IPS-15b (cell line): ENCODE data around the gene ZC3H13.

Experiments
- H3K27me3 ChIP-seq: one replicate; pipeline ENCODE4 v1.6.1; 2013; ENCODE audit warnings: low read length; ENCODE audit not compliant: control insufficient read depth, insufficient read depth
- H3K36me3 ChIP-seq: one replicate; pipeline ENCODE4 v1.6.1; 2013; ENCODE audit warnings: low read length; ENCODE audit not compliant: control insufficient read depth, insufficient read depth
- H3K4me1 ChIP-seq: one replicate; pipeline ENCODE4 v1.6.1; 2013; ENCODE audit warnings: mild to moderate bottlenecking, low read length; ENCODE audit not compliant: control insufficient read depth, insufficient read depth
- H3K4me3 ChIP-seq: one replicate; pipeline ENCODE4 v1.5.1; 2013; ENCODE audit warnings: low read depth, low read length
- H3K9ac ChIP-seq: one replicate; pipeline ENCODE4 v1.6.1; 2013; ENCODE audit warnings: low read depth, mild to moderate bottlenecking, low read length
- H3K9me3 ChIP-seq: one replicate; pipeline ENCODE4 v1.6.1; 2013; ENCODE audit warnings: mild to moderate bottlenecking, low read length; ENCODE audit not compliant: control insufficient read depth, insufficient read depth

The ZC3H13 gene

GRCh38 chr13:45931211-45931610 is 121.3 kb downstream of the ZC3H13 start:
- no peaks in the 10 kb centered on the region for H3K36me3 ChIP-seq
- no peaks in the 10 kb centered on the region for H3K9me3 ChIP-seq
- no peak overlapping the region for H3K9ac ChIP-seq
- H3K27me3 ChIP-seq: no peaks in the 10 kb centered on the region
- H3K4me1 ChIP-seq: no peaks in the 10 kb centered on the region
- no peak overlapping the region for H3K4me3 ChIP-seq

- Histone ChIP-seq H3K27me3 (no peaks in the 10 kb centered on the region), H3K9me3 (no peaks in the 10 kb centered on the region), H3K9ac (no peak overlapping the region)
Observed at GRCh38 chr13:45930177-45930576, 122.4 kb downstream of the ZC3H13 start.

GRCh38 chr13:45928843-45929242 is 123.7 kb downstream of the ZC3H13 start:
- H3K27me3 ChIP-seq: no peaks in the 10 kb centered on the region
- H3K9ac ChIP-seq: no peak overlapping the region
- H3K9me3 ChIP-seq: no peaks in the 10 kb centered on the region
- H3K4me1 ChIP-seq: peaks cover under 1% of the 10 kb centered on the region
- no peak overlapping the region for H3K4me3 ChIP-seq
- no peaks in the 10 kb centered on the region for H3K36me3 ChIP-seq

More at GRCh38 chr13:45930177-45930576, 122.4 kb downstream of the ZC3H13 start:
- Histone ChIP-seq H3K36me3 (no peaks in the 10 kb centered on the region), H3K4me1 (no peaks in the 10 kb centered on the region), H3K4me3 (no peak overlapping the region)

GRCh38 chr13:45928176-45928575 is 124.4 kb downstream of the ZC3H13 start:
- Histone ChIP-seq H3K4me1 (peaks cover 3% of the 10 kb centered on the region), H3K4me3 (no peak overlapping the region), H3K9me3 (no peaks in the 10 kb centered on the region), H3K36me3 (no peaks in the 10 kb centered on the region), H3K9ac (no peak overlapping the region), H3K27me3 (no peaks in the 10 kb centered on the region)

GRCh38 chr13:45926741-45927140 is 125.8 kb downstream of the ZC3H13 start:
- Histone ChIP-seq H3K4me3 (no peak overlapping the region), H3K4me1 (peaks cover 3% of the 10 kb centered on the region), H3K9ac (no peak overlapping the region), H3K27me3 (no peaks in the 10 kb centered on the region), H3K9me3 (no peaks in the 10 kb centered on the region), H3K36me3 (no peaks in the 10 kb centered on the region)

GRCh38 chr13:45925151-45925550 is 127.4 kb downstream of the ZC3H13 start:
- no peak overlapping the region for H3K9ac ChIP-seq
- no peaks in the 10 kb centered on the region for H3K9me3 ChIP-seq
- no peaks in the 10 kb centered on the region for H3K27me3 ChIP-seq
- H3K36me3 ChIP-seq: no peaks in the 10 kb centered on the region
- H3K4me3 ChIP-seq: no peak overlapping the region
- peaks cover 3% of the 10 kb centered on the region for H3K4me1 ChIP-seq

- H3K36me3 ChIP-seq: no peaks in the 10 kb centered on the region
- H3K27me3 ChIP-seq: no peaks in the 10 kb centered on the region
- no peak overlapping the region for H3K9ac ChIP-seq
- no peak overlapping the region for H3K4me3 ChIP-seq
- no peaks in the 10 kb centered on the region for H3K9me3 ChIP-seq
- peaks cover 3% of the 10 kb centered on the region for H3K4me1 ChIP-seq
Observed at GRCh38 chr13:45921162-45921736, 131.3 kb downstream of the ZC3H13 start.

- no peaks in the 10 kb centered on the region for H3K4me1 ChIP-seq
- H3K36me3 ChIP-seq: no peaks in the 10 kb centered on the region
- no peaks in the 10 kb centered on the region for H3K9me3 ChIP-seq
- no peak overlapping the region for H3K4me3 ChIP-seq
- no peak overlapping the region for H3K9ac ChIP-seq
- no peaks in the 10 kb centered on the region for H3K27me3 ChIP-seq
Observed at GRCh38 chr13:45918597-45918996, 133.9 kb downstream of the ZC3H13 start.

- Histone ChIP-seq H3K27me3 (no peaks in the 10 kb centered on the region), H3K4me3 (no peak overlapping the region), H3K36me3 (no peaks in the 10 kb centered on the region), H3K9ac (no peak overlapping the region), H3K4me1 (no peaks in the 10 kb centered on the region), H3K9me3 (no peaks in the 10 kb centered on the region)
Observed at GRCh38 chr13:45917019-45917418, 135.5 kb downstream of the ZC3H13 start.

GRCh38 chr13:45915686-45916439 is 136.7 kb downstream of the ZC3H13 start:
- Histone ChIP-seq H3K4me3 (no peak overlapping the region), H3K36me3 (no peaks in the 10 kb centered on the region), H3K4me1 (no peaks in the 10 kb centered on the region), H3K9me3 (no peaks in the 10 kb centered on the region), H3K9ac (no peak overlapping the region), H3K27me3 (no peaks in the 10 kb centered on the region)

GRCh38 chr13:45909673-45910072 is 142.9 kb downstream of the ZC3H13 start:
- Histone ChIP-seq H3K9me3 (no peaks in the 10 kb centered on the region), H3K27me3 (no peaks in the 10 kb centered on the region), H3K4me1 (no peaks in the 10 kb centered on the region), H3K9ac (no peak overlapping the region), H3K36me3 (no peaks in the 10 kb centered on the region), H3K4me3 (no peak overlapping the region)

GRCh38 chr13:45909089-45909488 is 143.5 kb downstream of the ZC3H13 start:
- Histone ChIP-seq H3K4me1 (no peaks in the 10 kb centered on the region), H3K9ac (no peak overlapping the region), H3K4me3 (no peak overlapping the region), H3K9me3 (no peaks in the 10 kb centered on the region), H3K27me3 (no peaks in the 10 kb centered on the region), H3K36me3 (no peaks in the 10 kb centered on the region)
